Testis (tissue), 3 donors: Measurements from ENCODE around the gene ZIC2. TPM values are rescaled to one million over a fixed set of nuclear protein-coding genes. Genes with fewer than 3 reads are reported as not detected.
"Not testable (repeated sequence)": the region's sequence is repeated elsewhere in the genome, so short reads cannot be mapped to it uniquely, and the experiment has no call there.

Experiments
- DNase-seq: peaks from one replicate; pipeline ENCODE4 v3.0.0-alpha.2; 2019
- H3K27ac ChIP-seq, 2 donors: fragments of 200-600 bp; sonication (generic); one replicate each; pipeline ENCODE4 v1.5.1; 2019
- H3K27me3 ChIP-seq: fragments of 200-600 bp; sonication (generic); one replicate; pipeline ENCODE4 v1.5.1; 2019
- H3K36me3 ChIP-seq: fragments of 200-600 bp; sonication (generic); one replicate; pipeline ENCODE4 v1.5.1; 2017; ENCODE audit warnings: low read depth; ENCODE audit errors: missing control alignments
- H3K4me1 ChIP-seq: fragments of 200-600 bp; sonication (generic); one replicate; pipeline ENCODE4 v1.5.1; 2019
- H3K4me3 ChIP-seq, 2 donors: fragments of 200-600 bp; sonication (generic); one replicate each; pipeline ENCODE4 v1.5.1; 2017 to 2019
- H3K9me3 ChIP-seq: fragments of 200-600 bp; sonication (generic); one replicate; pipeline ENCODE4 v1.5.1; 2017
- POLR2A ChIP-seq: fragments of 450-650 bp; IDR thresholded peaks from one replicate; pipeline ENCODE4 v1.6.1; 2017; ENCODE audit warnings: antibody characterized with exemption, mild to moderate bottlenecking, moderate library complexity
- WGBS, 2 donors: methylation state at CpG; one replicate each; pipeline ENCODE4 v1.1.5; 2018; 5-methylcytosine and 5-hydroxymethylcytosine counted together
- intact Hi-C: fragments of 100-400 bp; cut with DNase I; formaldehyde crosslinking; loops from one replicate; pipeline ENCODE4 v1.15.1; 2023; ENCODE audit warnings: low total_unique reads
- polyA plus RNA-seq: library from polyadenylated mRNA; stranded (reverse); fragments of 350-450 nt; fragmentation: Illumina TruSeq; extraction: RNeasy Lipid Tissue Mini Kit (QIAGEN cat#74804); gene quantifications from one replicate; pipeline ENCODE4 v1.2.3, GENCODE V29; 2014; ENCODE audit warnings: low read depth, low replicate concordance; ENCODE audit not compliant: insufficient read depth
- total RNA-seq, 2 donors: library from RNA; depleted of rRNA; stranded (reverse); fragments of >200 nt; gene quantifications; one replicate each; pipeline ENCODE4 v1.2.3, GENCODE V29; 2016
- TF ChIP-seq, protein P1 (sequence below), 3 experiments: fragments of 450-650 bp in 2 of 3; fragments of 200-600 bp in 1 of 3; sonication (generic) in 1 of 3; IDR thresholded peaks; one replicate each; pipeline ENCODE4 v1.5.1; 2016 to 2019; ENCODE audit warnings: antibody characterized with exemption in 3 of 3, mild to moderate bottlenecking in 2 of 3, moderate library complexity in 1 of 3

ZIC2 gene
- total and polyA plus RNA-seq, 3 donors from 2014 or later: 1.3 to 11.5 (median 6.9) TPM

DNA sequence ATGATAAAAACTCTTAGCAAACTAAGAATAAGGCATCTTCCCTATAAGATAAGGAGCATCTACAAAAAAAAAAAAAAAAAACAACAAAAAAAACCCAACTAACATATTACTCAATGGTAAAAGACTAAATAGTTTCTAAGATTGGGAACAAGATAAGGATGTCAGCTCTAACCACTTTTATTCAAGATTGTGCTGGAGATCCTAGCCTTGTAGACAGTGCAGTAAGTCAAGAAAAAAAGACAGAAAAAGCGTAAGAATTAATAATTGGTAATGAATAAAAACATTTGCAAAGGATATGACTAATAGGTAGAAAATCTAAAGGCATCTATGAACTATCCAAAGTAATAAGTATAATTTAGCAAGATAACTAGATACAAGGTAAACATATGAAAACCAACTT lies 33.0 kb downstream of the ZIC2 start:
- 97 to 98% methylated on average over 1 of the region's 1 CpG for WGBS, 2 donors
- no peak for DNase-seq
- Histone ChIP-seq H3K9me3 (no peaks in the 10 kb centered on the region), H3K4me1 (no peaks in the 10 kb centered on the region), H3K4me3 (no peak overlapping the region), H3K27me3 (no peaks in the 10 kb centered on the region), H3K27ac (no peak overlapping the region), H3K36me3 (no peaks in the 10 kb centered on the region)
- TF ChIP-seq POLR2A: no peak
- TF ChIP-seq, protein P1, sequence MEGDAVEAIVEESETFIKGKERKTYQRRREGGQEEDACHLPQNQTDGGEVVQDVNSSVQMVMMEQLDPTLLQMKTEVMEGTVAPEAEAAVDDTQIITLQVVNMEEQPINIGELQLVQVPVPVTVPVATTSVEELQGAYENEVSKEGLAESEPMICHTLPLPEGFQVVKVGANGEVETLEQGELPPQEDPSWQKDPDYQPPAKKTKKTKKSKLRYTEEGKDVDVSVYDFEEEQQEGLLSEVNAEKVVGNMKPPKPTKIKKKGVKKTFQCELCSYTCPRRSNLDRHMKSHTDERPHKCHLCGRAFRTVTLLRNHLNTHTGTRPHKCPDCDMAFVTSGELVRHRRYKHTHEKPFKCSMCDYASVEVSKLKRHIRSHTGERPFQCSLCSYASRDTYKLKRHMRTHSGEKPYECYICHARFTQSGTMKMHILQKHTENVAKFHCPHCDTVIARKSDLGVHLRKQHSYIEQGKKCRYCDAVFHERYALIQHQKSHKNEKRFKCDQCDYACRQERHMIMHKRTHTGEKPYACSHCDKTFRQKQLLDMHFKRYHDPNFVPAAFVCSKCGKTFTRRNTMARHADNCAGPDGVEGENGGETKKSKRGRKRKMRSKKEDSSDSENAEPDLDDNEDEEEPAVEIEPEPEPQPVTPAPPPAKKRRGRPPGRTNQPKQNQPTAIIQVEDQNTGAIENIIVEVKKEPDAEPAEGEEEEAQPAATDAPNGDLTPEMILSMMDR (IDR thresholded peaks at IDR 0.05): no peak
- intact Hi-C loops: no loop called here

GRCh38 chr13:100019780-100020356 lies 38.3 kb downstream of the ZIC2 start:
- no peaks in the 10 kb centered on the region for H3K4me1 ChIP-seq
- no peaks in the 10 kb centered on the region for H3K36me3 ChIP-seq
- no peaks in the 10 kb centered on the region for H3K27me3 ChIP-seq
- no peak for DNase-seq
- H3K9me3 ChIP-seq: no peaks in the 10 kb centered on the region
- intact Hi-C loops: no loop called here
- H3K27ac ChIP-seq: no peak overlapping the region
- 95 to 96% methylated on average over 3 of the region's 3 CpGs for WGBS, 2 donors
- no peak overlapping the region for H3K4me3 ChIP-seq
- TF ChIP-seq POLR2A: no peak
- TF ChIP-seq, protein P1 (IDR thresholded peaks at IDR 0.05): no peak

DNA sequence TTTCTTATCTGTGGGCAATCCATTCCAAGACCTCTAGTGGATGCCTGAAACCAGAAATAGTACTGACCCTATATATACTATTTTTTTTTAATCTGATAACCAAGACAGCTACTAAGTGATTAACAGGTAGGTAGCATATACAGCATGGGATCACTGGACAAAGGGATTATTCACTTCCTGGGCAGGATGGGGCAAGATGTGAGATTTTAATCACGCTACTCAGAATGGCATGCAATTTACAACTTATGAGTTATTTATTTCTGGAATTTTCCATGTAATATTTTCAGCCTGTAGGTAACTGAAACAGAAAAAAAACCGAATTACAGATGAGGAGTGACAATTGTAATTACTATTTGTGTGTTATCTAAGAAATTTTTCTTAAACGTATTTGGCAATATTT lies 41.2 kb downstream of the ZIC2 start:
- Histone ChIP-seq H3K36me3 (no peaks in the 10 kb centered on the region), H3K27ac (no peak overlapping the region), H3K4me1 (no peaks in the 10 kb centered on the region), H3K4me3 (no peak overlapping the region), H3K27me3 (no peaks in the 10 kb centered on the region), H3K9me3 (no peaks in the 10 kb centered on the region)
- TF ChIP-seq POLR2A: no peak
- TF ChIP-seq, protein P1 (IDR thresholded peaks at IDR 0.05): no peak
- 82 to 87% methylated on average over 3 of the region's 3 CpGs for WGBS, 2 donors
- no peak for DNase-seq
- intact Hi-C loops: no loop called here

- intact Hi-C loops: no loop called here
- WGBS, 2 donors: 84 to 91% methylated on average over 2 of the region's 2 CpGs
- Histone ChIP-seq H3K4me3 (no peak overlapping the region), H3K27me3 (no peaks in the 10 kb centered on the region), H3K27ac (no peak overlapping the region), H3K4me1 (no peaks in the 10 kb centered on the region), H3K36me3 (no peaks in the 10 kb centered on the region), H3K9me3 (no peaks in the 10 kb centered on the region)
- no peak for DNase-seq
- no peak for TF ChIP-seq POLR2A
- TF ChIP-seq, protein P1 (IDR thresholded peaks at IDR 0.05): no peak
Observed at GRCh38 chr13:100024023-100024422, 42.4 kb downstream of the ZIC2 start.

DNA sequence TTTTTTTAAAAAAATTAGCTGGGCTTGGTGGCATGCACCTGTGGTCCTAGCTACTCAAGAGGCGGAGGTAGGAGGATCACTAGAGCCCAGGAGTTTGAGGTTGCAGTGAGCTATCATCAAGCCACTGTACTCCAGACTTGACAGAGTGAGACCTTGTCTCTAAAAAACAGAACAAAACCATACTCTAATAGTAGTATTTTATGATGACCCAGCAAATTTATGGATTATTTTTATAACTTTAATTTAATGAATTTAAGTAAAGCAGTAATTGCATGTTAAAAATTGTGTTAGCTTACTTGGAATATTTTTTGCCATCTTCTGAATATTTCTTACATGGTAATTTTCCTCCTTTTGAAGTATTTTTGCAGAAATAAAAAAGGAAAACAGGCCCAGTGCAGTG lies 48.3 kb downstream of the ZIC2 start:
- H3K4me3 ChIP-seq: no peak overlapping the region
- 92 to 100% methylated on average over 1 of the region's 1 CpG for WGBS, 2 donors
- DNase-seq: no peak

DNA sequence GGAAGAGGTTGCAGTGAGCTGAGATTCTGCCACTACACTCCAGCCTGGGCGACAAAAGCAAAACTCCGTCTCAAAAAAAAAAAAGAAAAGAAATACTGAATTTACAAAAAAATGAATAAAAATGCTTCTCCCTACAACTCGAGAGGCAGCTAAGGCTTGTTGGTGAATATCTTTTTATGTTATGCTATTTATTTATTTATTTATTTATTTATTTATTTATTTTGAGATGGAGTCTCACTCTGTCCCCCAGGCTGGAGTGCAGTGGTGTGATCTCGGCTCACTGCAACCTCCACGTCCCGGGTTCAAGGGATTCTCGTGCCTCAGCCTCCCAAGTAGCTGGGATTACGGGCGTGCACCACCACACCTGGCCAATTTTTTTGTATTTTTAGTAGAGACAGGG lies 51.1 kb downstream of the ZIC2 start:
- H3K4me1 ChIP-seq, DNase-seq, H3K4me3 ChIP-seq, H3K27me3 ChIP-seq, H3K27ac ChIP-seq, H3K9me3 ChIP-seq, H3K36me3 ChIP-seq, intact Hi-C loops: not testable (repeated sequence)
- WGBS, 2 donors: 92 to 93% methylated on average over 9 of the region's 9 CpGs

More for the DNA sequence above, 48.3 kb downstream of the ZIC2 start:
- Histone ChIP-seq H3K36me3 (no peaks in the 10 kb centered on the region), H3K27ac (no peak overlapping the region), H3K4me1 (no peaks in the 10 kb centered on the region), H3K27me3 (no peaks in the 10 kb centered on the region), H3K9me3 (no peaks in the 10 kb centered on the region)
- TF ChIP-seq, protein P1 (IDR thresholded peaks at IDR 0.05): no peak
- no peak for TF ChIP-seq POLR2A
- intact Hi-C loops: no loop called here
